NCI-H1436 treated with DMSO at 0.1 percent for 48 hours (cell line): ENCODE data around the gene COL5A2.

Experiments used
- DNase-seq: peaks from one replicate; lab custom pipeline; 2025; lab: John Stamatoyannopoulos, UW

Gene COL5A2

GRCh38 chr2:189048189-189048588 lies 131.4 kb downstream of the COL5A2 start:
- DNase-seq, result no peak

- no peak for DNase-seq
These were observed 132.2 kb downstream of the COL5A2 start for GRCh38 chr2:189047171-189047888.

GRCh38 chr2:189046320-189046719 lies 133.2 kb downstream of the COL5A2 start:
- DNase-seq, result no peak

- DNase-seq, result no peak
These were observed 133.7 kb downstream of the COL5A2 start for GRCh38 chr2:189045836-189046235.

DNA sequence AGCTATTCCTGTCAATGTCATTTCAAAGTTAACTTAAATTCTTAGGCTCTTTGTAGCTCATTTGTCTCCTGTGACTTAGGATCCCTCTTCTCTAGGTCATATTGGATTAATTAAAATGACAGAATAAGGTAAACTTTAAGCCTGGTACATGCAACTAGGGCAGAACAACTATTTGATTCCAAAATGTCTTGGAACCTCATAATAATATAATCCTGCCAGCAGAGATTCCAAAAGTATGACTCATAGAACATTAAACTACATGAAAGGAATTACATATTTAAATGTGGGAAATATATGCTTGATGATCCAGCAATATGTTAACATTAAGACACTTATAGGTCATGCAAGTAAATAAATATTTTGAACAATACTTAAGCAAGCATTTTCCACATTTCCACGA lies 142.0 kb downstream of the COL5A2 start:
- no peak for DNase-seq

DNA sequence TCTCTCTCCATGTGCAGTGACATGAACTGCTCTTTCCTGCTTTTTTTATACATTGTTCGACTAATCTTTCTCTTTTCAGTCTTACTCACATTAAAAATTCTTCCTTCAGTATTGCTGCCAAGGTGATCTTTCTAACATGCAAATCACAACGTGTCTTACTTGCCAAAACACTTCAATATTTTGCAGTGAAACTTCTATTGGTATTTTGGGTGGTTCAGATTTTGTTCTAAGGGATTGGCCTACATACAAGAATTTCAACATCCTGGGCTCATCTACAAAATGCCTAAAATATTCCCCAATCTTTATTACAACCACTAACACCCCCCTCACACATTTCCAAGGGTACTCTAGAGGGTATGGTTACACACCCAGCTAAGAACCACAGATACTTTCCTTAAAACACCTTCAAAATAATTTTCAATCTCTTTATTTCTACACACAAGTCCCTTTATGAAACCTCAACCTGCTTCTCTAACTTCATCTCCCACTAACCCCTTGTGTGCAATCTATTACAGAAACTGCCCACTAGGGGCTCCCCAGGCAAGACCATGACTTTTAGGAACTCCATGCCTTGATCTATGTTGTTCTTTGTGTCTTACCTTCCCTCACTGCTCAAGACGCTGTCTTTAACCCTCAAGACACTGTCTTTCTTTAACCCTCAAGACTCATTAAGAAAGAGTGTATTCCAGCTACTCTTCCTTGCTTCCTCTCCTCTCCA lies 154.5 kb downstream of the COL5A2 start:
- no peak for DNase-seq

- no peak for DNase-seq
These were observed 157.1 kb downstream of the COL5A2 start for GRCh38 chr2:189022492-189022891.

DNA sequence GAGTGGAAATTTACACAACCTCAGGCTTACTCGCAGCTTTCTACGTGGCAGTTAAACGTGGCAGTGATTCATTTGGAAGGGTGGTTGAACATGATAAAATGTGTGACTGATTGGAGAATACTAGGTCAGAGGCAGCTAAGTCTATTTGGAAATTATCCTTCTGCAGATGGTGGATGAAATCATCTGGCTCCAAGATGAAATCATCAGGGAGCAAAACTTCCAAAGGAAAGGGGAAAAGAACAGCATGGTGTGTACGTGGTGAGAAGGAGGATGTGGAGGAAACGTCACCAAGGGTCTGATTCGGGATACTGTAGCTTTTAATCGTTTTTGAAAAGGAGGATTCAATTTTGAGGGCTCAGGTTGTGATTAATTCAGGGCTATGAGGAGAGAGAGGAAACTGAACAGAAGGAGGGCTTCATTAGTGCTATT lies 157.5 kb downstream of the COL5A2 start:
- no peak for DNase-seq

DNA sequence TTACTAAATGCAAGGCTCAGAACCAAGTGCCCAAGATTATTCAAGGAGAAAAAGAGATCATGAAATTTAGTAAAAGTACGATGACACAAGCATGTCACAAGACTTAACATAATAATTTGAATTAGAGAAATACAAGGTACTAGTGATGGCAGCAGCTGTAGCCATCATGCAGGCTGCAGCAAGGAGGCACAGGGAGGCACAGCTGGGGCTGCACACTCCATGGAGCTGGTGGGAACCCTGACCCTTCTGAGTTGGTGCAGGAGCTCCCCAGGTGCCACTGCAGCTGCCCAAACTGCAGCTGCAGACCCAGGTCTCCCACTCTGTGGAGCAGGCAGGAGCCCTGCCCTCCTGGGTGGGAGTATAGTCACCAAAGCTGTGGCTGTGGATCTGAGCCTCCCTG lies 159.4 kb downstream of the COL5A2 start:
- DNase-seq, result no peak

DNA sequence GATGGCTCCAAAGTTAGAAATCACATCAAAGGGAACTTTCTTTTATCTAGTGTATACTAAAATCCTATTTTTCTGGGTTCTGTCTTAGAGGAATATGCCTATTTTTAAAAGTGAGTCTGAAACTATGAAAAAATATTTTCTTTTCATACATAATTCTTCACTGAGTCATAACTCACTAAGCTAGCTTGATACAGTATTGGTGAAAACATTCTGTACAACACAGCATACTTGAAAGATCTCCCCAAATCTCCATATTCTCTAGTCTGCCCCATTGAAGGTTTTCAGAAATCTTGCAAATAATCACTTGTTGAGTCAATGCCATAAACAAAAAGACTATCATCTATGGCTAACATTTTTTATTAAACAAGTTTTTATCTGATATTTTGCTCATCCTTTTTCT lies 160.9 kb downstream of the COL5A2 start:
- no peak for DNase-seq

GRCh38 chr2:189016311-189016861 lies 163.2 kb downstream of the COL5A2 start:
- no peak for DNase-seq

DNA sequence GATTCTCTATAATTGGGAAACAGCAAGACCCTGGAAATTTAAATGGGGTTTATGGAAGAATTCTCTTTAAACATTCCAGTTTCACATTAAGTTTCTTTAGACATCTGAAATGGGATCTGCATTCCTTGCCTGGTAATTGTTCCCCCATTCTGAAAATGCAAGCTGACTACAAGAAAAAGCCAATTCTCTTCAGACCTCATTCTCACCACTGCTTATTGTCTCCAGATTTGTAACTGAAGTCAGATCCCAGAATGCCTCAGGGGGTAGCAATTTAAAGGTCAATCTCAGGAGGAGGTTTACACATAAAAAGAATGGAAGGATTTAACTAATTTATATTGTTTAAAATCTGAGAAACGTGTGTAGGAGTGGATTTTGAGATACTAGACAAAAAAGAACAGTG lies 164.2 kb downstream of the COL5A2 start:
- no peak for DNase-seq

GRCh38 chr2:189014449-189015138 lies 165.0 kb downstream of the COL5A2 start:
- DNase-seq, result no peak

GRCh38 chr2:189013671-189014448 lies 165.7 kb downstream of the COL5A2 start:
- DNase-seq, result no peak

- no peak for DNase-seq
These were observed 166.5 kb downstream of the COL5A2 start for GRCh38 chr2:189013031-189013430.

DNA sequence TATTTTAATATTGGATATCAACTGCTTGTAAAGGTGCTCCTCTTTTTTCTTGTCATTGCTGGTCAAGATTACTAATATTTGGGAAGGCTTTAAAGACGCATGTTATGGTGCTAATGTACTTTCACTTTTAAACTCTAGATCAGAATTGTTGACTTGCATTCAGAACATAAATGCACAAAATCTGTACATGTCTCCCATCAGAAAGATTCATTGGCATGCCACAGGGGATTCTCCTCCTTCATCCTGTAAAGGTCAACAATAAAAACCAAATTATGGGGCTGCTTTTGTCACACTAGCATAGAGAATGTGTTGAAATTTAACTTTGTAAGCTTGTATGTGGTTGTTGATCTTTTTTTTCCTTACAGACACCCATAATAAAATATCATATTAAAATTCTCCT lies 167.2 kb downstream of the COL5A2 start:
- no peak for DNase-seq

GRCh38 chr2:189010536-189010935 lies 169.0 kb downstream of the COL5A2 start:
- no peak for DNase-seq

DNA sequence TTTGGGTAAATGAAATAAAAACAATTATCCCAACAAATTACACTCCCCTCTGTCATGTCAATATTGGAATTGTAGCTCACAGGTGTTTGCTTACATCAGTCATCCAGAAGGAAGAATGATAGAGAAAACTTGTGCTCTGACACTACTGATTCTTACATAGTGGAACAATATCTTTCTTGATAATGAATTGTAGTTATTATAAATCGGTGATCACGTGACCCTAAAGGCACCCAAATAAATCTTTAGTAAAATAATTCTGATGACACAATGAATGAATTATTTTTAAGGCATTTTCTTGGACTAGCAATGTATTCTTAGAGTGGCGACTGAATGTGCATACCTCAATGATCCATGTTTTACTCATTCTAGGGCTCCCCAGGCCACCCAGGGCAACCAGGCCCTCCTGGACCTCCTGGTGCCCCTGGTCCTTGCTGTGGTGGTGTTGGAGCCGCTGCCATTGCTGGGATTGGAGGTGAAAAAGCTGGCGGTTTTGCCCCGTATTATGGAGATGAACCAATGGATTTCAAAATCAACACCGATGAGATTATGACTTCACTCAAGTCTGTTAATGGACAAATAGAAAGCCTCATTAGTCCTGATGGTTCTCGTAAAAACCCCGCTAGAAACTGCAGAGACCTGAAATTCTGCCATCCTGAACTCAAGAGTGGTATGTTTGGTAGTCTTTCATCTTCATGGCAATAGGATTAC lies 170.9 kb downstream of the COL5A2 start:
- DNase-seq, result no peak

GRCh38 chr2:189002079-189002478 lies 177.5 kb downstream of the COL5A2 start:
- DNase-seq, result no peak

GRCh38 chr2:189000221-189000620 lies 179.3 kb downstream of the COL5A2 start:
- no peak for DNase-seq

GRCh38 chr2:188997263-188997662 lies 182.3 kb downstream of the COL5A2 start:
- DNase-seq, result no peak
